HG03280 (cell line): ENCODE data around the gene THAP12.

Experiments used
- ATAC-seq: cut with Tn5 transposase; IDR thresholded peaks from one replicate; pipeline ENCODE4 v1.9.1; 2021; ENCODE audit warnings: mild to moderate bottlenecking, moderate library complexity; ENCODE audit not compliant: unreplicated experiment

Gene THAP12

DNA sequence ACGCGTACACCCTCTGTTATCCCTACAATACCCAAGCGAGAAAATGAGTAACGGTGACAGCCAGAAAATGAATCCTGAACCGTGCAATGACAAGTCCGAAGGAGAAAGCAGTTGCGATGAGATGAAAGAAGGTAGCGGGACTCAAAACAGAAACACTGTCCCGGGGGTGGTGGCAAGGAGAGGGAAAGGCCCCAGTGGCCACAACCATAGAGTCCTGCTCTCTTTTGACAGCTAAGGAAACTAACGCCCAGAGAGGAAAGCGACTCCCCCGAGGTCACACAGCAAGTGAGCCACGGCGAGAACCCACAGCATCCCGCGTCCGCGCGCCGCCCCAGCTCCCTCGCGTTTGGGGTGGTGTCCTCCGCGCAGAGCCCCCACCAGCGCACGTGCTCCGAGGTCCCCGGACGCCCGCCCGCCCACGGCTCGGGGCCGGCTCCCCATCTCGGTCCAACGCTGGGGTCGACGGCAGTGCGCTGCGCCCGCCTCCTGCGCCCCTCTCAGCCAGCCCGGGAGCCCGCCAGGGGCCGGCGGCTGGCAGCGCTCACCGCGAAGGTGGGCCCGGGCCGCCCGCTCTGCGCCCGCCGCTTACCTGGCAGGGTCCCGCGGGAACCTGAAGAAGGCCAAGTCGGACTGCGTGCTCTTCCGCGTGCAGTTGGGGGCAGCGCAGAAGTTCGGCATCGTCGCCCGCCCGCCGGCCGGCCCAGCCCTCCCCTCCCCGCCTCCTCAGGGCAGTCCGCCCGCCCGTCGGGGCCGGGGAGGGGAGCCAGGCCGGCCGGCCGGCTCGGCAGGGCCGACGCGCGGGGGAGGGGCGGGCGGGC is 564 bp downstream of the THAP12 start:
- no peak for ATAC-seq

DNA sequence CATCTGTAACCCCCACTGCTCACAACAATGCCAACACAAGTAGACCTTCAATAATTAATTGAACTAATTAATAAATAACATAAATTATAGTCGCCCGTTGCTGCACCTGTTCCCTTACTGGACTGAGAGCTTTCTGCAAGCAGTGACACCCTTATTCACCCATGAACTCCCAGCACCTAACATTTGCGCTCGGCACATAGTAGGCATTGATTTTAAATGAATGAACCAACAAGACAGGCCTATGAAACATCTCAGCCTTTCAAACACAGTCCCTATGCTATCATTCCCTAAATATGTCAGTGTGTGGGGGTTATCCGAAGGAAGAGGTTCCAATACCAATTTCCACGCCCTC is 1.1 kb downstream of the THAP12 start:
- no peak for ATAC-seq

DNA sequence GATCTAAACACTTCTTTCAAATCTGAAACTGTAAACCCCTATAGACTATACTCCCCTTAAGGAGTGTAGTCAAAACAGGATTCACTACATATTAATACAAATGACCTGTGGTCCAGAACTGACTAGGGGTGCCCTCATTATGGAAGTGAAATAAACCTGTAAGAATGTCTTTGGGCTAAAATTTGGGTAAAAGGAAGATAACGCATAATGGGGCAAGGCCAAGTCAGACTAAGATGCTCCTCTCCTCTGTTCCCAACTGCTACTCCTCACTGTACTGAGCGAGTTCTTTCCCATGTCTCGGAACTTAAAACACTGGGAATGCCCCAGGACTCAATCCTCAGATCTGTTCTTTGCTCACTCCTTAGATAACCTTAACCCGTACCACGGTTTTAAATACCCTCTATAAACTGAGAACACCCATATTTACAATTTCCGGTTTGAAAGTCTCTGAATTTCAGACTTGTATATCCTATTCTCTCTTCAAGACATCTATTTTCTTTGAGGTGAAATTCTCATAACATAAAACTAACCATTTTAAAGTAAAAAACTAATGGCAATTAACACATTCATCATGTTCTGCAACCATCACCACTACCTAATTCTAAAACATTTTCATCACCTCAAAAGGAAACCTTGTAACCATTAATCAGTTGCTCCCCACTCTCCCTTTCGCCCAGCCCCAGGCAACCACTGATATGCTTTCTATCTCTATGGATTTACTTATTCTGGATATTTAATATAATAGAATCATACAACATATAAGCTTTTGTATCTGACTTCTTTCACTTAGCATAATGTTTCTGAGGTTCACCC is 4.0 kb downstream of the THAP12 start:
- ATAC-seq = no peak

- no peak for ATAC-seq
These were observed 9.8 kb downstream of the THAP12 start for GRCh38 chr11:76371170-76371569.

- no peak for ATAC-seq
These were observed 11.5 kb downstream of the THAP12 start for GRCh38 chr11:76369406-76369805.

DNA sequence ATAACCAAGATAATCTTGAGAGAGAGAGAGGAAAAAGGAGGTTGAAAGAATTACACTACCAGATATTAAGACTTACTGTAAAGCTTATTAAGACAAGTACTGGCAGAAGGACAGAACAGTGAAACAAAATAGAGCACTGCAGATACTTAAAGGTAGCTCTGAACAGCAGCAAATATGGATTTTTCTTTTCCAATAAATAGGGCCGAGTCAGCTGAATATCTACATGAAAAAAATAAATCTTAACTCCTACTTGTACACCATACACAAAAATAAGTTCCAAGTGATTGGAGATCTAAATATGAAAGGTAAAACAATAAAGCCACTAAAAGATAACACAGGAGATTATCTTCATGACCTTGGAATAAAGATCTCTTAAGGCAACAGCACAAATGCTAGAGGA is 12.4 kb downstream of the THAP12 start:
- ATAC-seq = no peak

DNA sequence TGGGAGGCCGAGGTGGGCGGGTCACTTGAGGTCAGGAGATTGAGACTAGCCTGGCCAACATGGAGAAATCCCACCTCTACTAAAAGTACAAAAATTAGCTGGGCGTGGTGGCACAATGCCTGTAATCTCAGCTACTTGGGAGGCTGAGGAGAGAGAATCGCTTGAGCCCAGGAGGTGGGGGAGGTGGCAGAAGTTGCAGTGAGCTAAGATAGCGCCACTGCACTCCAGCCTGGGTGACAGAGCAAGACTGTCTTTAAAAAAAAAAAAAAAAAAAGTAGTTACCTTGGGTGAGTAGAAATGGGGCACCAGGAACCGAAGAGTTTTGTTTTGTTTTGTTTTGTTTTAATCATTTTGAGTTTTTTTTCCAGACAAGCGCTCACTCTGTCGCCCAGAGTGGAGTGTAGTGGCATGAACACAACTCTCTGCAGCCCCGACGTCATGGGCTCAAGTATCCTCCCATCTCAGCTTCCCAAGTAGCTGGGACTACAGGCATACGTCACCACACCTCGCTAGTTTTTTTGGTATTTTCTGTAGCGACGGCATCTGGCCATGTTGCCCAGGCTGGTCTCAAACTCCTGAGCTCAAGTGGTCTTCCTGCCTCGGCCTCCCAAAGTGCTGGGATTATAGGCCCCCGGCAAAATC is 15.8 kb downstream of the THAP12 start:
- no peak for ATAC-seq

GRCh38 chr11:76362716-76363115 is 18.2 kb downstream of the THAP12 start:
- no peak for ATAC-seq

GRCh38 chr11:76361776-76362175 is 19.2 kb downstream of the THAP12 start:
- no peak for ATAC-seq

GRCh38 chr11:76361374-76361773 is 19.6 kb downstream of the THAP12 start:
- ATAC-seq = no peak

DNA sequence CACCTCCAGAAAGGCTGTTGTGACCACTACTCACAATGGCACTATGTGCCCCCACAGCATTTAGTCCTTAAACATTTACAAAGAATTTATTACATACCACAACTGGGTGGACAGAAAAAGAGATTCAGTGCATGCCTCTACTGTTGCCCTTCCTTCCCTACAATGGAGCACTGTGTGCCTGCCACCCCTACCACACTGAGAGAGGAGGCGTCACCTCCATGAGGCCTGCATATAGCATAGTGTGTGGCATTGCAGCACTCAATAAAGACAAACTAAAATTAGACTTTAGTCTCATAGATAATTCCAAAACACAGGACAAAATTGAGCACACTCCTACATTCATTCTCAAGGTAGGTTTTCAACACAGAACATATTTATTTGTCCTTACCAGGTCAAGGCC is 25.8 kb downstream of the THAP12 start:
- no peak for ATAC-seq

DNA sequence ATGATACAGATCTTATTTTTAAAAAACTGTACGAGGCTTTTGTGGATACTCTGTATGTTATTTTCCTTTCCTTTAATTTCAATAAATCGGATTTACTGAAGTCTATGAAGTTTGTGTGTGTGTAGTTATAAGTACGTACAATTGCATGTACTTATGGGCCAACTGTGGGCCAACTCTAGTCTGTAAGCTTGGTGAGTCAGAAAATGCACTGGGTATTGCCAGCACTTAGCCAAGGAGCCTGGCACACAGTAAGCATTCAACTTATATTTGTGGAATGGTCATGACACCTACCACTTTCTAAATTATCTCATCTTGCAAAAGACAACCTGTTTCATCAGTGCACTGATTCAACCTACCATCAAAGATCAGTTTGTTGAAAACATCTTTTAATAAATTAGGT is 32.6 kb downstream of the THAP12 start:
- ATAC-seq = no peak

GRCh38 chr11:76347466-76347865 is 33.5 kb downstream of the THAP12 start:
- ATAC-seq = no peak

DNA sequence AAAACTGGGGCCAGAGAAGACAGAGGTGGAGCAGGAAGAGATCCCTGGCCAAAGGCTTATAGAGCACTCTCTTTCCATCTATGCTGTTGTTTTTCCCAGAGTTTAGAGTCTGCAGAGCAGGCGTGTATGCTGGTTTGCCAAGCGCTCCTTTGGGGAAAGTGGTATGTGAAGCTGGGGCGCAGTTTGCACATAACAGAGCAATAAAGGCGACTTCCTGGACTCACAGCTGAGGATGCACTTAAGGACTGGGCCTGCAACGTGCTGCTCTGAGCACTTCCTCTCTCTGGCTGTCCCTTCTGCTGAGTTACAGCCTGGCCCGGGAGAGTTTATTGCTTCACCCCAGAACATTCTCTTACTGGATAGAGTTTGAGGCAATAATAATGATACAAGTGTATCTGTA is 41.7 kb downstream of the THAP12 start:
- ATAC-seq = no peak

DNA sequence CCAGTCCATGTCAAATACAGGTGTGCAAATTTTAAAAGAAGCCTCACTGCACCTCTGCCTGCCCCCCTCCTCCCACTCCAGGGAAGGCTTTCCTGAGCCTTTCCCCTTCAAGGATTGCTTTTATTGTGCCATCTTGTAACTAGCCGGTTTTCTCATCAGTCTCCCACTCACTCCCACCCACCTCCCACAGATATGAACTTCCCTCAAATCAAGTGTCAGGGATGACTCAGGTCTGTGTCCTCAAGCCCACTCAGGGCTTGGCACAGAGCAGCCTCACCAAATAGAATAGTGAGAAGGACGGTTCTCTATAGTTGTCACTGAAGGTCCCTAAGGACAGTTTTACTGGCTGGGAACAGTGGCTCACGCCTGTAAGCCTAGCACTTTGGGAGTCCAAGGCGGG is 43.0 kb downstream of the THAP12 start:
- no peak for ATAC-seq

DNA sequence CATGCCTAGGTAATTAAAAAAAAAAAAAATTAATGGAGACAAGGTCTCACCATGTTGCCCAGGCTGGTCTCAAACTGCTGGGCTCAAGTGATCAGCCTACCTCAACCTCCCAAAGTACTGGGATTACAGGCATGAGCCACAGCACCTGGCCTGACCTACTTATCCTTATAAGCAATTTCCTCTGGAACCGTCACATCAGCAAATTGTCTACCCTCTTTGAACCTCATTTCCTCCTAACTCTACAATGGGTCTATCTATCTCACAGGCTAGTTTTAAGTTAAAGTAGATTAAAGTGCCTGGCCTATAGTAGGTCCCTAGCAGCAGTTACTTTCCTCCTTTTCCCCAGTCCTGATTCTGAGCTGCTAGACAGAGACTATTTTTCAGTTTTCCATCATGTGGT is 43.5 kb downstream of the THAP12 start:
- ATAC-seq = no peak

- ATAC-seq = no peak
These were observed 44.3 kb downstream of the THAP12 start for GRCh38 chr11:76336597-76336996.

- ATAC-seq = no peak
These were observed 45.1 kb downstream of the THAP12 start for GRCh38 chr11:76335842-76336241.

DNA sequence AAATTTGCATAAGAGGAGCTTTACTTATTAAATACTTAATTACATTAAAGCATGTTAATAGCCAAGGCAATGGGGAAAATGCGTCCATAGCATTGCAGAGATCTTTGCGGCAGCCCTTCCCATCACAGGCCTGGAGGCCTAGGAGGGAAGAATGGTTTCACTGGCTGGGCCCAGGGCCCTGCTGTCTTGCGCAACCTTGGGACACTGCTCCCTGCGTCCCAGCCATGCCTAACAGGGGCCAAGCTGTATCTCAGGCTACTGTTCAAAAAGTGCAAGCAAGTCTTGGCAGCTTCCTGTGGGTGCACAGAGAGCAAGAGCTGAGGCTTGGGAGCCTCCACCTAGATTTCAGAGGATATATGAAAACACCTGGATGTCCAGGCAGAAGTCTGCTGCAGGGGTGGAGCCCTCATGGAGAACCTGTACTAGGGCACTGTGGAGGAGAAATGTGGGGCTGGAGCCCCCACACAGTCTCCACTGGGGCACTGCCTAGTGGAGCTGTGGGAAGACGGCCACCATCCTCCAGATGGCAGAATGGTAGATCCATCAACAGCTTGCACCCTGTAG is 46.0 kb downstream of the THAP12 start:
- no peak for ATAC-seq

GRCh38 chr11:76330651-76331050 is 50.3 kb downstream of the THAP12 start:
- ATAC-seq = no peak

GRCh38 chr11:76329983-76330382 is 50.9 kb downstream of the THAP12 start:
- ATAC-seq = no peak
